SH-SY5Y (cell line): ENCODE results near the gene RUFY2.

Experiments used
- GATA2 ChIP-seq: IDR thresholded peaks from 2 replicates; pipeline ENCODE4 v1.6.1; 2011; ENCODE audit warnings: mild to moderate bottlenecking, low read depth, low read length
- GATA3 ChIP-seq: IDR thresholded peaks from 2 replicates; pipeline ENCODE4 v1.6.1; 2011; ENCODE audit warnings: low read depth, mild to moderate bottlenecking, low read length, moderate library complexity

DNA sequence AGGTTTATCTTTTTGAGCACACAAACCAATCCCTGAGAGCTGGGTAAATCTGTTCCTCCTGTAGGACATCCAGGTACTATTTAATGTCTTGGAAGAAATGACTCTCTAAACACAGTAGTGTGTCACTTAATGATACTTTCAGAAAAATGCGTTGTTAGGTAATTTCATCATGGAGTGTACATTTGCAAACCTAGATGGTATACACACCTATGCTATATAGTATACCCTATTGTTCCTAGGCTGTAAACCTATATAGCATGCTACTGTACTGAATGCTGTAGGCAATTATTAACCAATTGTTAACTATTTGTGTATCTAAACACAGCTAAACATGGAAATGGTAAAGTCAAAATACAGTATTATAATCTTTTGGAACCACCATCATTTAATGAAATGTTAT, 10.1 kb downstream of the RUFY2 start:
- no peak for TF ChIP-seq GATA2
- no peak for TF ChIP-seq GATA3
